SK-N-MC (cell line): ENCODE data around the gene MTMR10.

Experiments
- EZH2 ChIP-seq: fragments of 200-600 bp; sonication (generic); IDR thresholded peaks from one replicate; pipeline ENCODE4 v1.6.1; 2017; ENCODE audit warnings: antibody characterized with exemption
- POLR2AphosphoS5 ChIP-seq: IDR thresholded peaks from 2 replicates; pipeline ENCODE4 v1.6.1; 2012; ENCODE audit warnings: mild to moderate bottlenecking, low read depth, low read length, borderline replicate concordance

DNA sequence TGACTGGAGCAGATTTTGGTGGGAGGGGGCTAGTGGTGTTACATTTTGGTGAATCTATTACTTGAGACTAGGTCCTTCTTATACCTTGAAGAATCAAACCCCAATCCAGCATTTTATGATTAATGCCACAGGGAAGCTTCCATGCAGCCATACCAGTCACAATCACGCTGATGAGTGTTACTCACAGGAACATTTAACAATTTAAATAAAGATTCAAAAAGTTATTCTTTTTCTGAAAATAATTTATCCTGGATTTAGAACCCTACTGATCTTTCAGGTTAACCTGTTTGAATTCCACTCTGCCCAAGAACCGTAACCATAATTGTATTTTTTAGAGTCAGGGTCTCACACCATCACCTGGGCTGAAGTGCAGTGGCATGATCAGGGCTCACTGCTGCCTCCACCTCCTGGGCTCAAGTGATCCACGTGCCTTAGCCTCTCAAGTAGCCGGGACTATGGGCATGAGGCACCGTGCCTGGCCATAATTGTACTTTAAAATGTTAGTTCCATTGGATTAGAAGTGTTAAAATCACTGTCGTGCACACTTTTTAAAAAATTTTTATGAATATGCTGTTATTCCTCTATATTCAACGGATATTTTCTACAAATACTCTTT lies 929 bp upstream of the MTMR10 start:
- TF ChIP-seq EZH2 (no peak), POLR2AphosphoS5 (no peak)
